ENCODE results near the gene ENPP3.

DNA sequence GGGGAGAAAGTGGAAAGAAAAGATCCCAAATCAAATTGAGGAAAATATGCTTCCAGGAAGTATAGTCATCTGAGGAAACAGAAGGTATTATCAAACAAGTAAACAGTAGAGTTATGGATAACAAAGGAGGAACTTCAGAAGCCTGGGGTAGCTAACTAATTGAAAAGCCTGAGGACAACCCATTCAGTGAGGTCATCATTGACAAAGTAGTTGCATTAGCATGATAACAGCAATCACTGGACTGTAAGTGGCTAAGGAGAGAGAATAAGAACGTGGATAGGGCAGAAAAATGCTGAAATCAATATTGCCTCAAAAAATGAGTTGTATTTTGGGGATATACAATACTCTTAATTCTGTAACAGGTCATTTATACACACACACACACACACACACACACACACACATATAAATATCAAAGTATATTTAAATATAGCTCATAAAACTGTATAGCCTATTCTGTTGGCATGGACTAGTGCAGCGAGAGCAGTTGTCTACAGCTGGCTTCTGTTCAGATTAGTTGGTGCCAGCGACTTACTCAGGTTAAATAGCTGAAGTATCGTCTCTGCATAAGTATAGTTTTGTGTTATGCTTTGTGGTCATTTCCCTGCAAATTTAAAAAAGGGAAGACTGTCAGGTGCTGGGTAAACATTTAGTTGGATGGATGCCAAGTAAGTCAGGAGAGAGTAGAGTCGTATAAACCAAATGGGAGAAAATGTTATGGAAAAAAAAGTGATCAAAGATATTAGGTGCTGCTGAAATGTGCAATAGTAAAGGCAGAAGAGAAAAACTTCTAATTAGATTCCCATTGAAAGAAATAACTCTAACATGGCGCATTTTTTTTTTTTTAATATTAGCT, 107.6 kb downstream of the ENPP3 start:
- TF ChIP-seq, protein P1, sequence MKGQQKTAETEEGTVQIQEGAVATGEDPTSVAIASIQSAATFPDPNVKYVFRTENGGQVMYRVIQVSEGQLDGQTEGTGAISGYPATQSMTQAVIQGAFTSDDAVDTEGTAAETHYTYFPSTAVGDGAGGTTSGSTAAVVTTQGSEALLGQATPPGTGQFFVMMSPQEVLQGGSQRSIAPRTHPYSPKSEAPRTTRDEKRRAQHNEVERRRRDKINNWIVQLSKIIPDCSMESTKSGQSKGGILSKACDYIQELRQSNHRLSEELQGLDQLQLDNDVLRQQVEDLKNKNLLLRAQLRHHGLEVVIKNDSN (IDR thresholded peaks at IDR 0.05; ENCODE audit: borderline replicate concordance, low read depth) = no peak
- TF ChIP-seq, protein P2, sequence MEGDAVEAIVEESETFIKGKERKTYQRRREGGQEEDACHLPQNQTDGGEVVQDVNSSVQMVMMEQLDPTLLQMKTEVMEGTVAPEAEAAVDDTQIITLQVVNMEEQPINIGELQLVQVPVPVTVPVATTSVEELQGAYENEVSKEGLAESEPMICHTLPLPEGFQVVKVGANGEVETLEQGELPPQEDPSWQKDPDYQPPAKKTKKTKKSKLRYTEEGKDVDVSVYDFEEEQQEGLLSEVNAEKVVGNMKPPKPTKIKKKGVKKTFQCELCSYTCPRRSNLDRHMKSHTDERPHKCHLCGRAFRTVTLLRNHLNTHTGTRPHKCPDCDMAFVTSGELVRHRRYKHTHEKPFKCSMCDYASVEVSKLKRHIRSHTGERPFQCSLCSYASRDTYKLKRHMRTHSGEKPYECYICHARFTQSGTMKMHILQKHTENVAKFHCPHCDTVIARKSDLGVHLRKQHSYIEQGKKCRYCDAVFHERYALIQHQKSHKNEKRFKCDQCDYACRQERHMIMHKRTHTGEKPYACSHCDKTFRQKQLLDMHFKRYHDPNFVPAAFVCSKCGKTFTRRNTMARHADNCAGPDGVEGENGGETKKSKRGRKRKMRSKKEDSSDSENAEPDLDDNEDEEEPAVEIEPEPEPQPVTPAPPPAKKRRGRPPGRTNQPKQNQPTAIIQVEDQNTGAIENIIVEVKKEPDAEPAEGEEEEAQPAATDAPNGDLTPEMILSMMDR (IDR thresholded peaks at IDR 0.05) = no peak
- TF ChIP-seq, protein P3, sequence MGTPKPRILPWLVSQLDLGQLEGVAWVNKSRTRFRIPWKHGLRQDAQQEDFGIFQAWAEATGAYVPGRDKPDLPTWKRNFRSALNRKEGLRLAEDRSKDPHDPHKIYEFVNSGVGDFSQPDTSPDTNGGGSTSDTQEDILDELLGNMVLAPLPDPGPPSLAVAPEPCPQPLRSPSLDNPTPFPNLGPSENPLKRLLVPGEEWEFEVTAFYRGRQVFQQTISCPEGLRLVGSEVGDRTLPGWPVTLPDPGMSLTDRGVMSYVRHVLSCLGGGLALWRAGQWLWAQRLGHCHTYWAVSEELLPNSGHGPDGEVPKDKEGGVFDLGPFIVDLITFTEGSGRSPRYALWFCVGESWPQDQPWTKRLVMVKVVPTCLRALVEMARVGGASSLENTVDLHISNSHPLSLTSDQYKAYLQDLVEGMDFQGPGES (IDR thresholded peaks at IDR 0.05; ENCODE audit: low read depth, low read length) = no peak
- no peak for TF ChIP-seq RXRA (IDR thresholded peaks at IDR 0.05; ENCODE audit: borderline replicate concordance, low read depth)
- TF ChIP-seq SMC3 (IDR thresholded peaks at IDR 0.05; ENCODE audit: low read depth, low read length) = no peak
- no peak for TF ChIP-seq MXI1 (IDR thresholded peaks at IDR 0.05; ENCODE audit: low read depth, low read length)
- no peak for TF ChIP-seq POLR2AphosphoS5 (IDR thresholded peaks at IDR 0.05; ENCODE audit: low read depth, low read length)
- TF ChIP-seq GATA2 (CRISPR knock-in tag; IDR thresholded peaks at IDR 0.05) = no peak
- TF ChIP-seq NFIC (IDR thresholded peaks at IDR 0.05; ENCODE audit: borderline replicate concordance) = no peak
- TF ChIP-seq, protein P4, sequence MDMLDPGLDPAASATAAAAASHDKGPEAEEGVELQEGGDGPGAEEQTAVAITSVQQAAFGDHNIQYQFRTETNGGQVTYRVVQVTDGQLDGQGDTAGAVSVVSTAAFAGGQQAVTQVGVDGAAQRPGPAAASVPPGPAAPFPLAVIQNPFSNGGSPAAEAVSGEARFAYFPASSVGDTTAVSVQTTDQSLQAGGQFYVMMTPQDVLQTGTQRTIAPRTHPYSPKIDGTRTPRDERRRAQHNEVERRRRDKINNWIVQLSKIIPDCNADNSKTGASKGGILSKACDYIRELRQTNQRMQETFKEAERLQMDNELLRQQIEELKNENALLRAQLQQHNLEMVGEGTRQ (IDR thresholded peaks at IDR 0.05; ENCODE audit: borderline replicate concordance, low read depth, low read length) = no peak
- TF ChIP-seq TAF1 (IDR thresholded peaks at IDR 0.05; ENCODE audit: borderline replicate concordance, low read depth, low read length) = no peak
- TF ChIP-seq JUND (IDR thresholded peaks at IDR 0.05) = no peak
